Measurements from ENCODE around the gene PRODH2. TPM values are rescaled to one million over a fixed set of nuclear protein-coding genes. Genes with fewer than 3 reads are reported as not detected.
"Not testable (repeated sequence)": the region's sequence is repeated elsewhere in the genome, so short reads cannot be mapped to it uniquely, and the experiment has no call there.

Gene PRODH2
- total and polyA plus RNA-seq, 4 donors, result 0.10 to 0.32 (median 0.27) TPM; not detected in 1

GRCh38 chr19:35843676-35844481 is 31.2 kb upstream of the PRODH2 start:
- peak in 1 of 6 donors; percentile 14 for DNase-seq (ENCODE audit: low read depth in 4 of 6, low spot score in 6 of 6)
- Histone ChIP-seq H3K4me1 (ENCODE audit: control insufficient read depth, insufficient read depth, low read length) (peaks cover 21% of the 10 kb centered on the region), H3K27me3 (ENCODE audit: control insufficient read depth, insufficient read depth, low read length) (peaks cover 43% of the 10 kb centered on the region), H3K27ac (ENCODE audit: low read depth, low read length) (no peak overlapping the region), H3K9me3 (ENCODE audit: control insufficient read depth, insufficient read depth, low read length) (peaks cover under 1% of the 10 kb centered on the region), H3K4me3 (ENCODE audit: low read depth, low read length) (no peak overlapping the region), H3K36me3 (ENCODE audit: control insufficient read depth, insufficient read depth, low read length) (no peaks in the 10 kb centered on the region)
- 7% methylated on average over 39 of the region's 42 CpGs for WGBS (ENCODE audit: insufficient coverage)

DNA sequence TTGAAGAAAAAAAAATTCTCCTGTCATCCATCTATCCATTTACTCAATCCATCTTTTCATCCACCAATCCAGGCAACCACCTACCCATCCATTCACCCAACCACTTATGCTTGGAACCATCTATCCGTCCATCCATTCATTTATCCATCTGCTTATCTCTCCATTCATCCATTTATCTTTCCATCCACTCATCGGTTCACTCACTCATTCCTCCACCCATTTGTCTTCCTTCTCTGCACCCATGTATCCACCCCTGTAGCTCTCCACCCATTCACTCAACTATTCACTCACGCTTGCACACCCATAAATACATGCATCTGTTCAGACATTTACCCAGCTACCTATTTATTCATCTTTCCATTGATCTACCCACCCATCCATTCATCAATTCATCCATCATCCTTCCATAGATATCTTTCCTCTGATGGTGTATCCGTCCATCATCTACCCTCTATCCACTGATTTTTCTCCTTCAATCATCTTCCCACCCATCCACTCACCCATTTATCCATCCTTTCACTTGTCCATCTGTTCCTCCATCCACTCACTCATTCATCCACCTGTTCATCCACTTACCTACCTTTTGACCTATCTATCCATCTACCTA is 30.1 kb upstream of the PRODH2 start:
- Histone ChIP-seq H3K27ac (ENCODE audit: low read depth, low read length) (no peak overlapping the region), H3K36me3 (ENCODE audit: control insufficient read depth, insufficient read depth, low read length) (no peaks in the 10 kb centered on the region), H3K9me3 (ENCODE audit: control insufficient read depth, insufficient read depth, low read length) (peaks cover 2% of the 10 kb centered on the region), H3K4me1 (ENCODE audit: control insufficient read depth, insufficient read depth, low read length) (peaks cover 21% of the 10 kb centered on the region), H3K4me3 (ENCODE audit: low read depth, low read length) (no peak overlapping the region), H3K27me3 (ENCODE audit: control insufficient read depth, insufficient read depth, low read length) (peaks cover 41% of the 10 kb centered on the region)
- WGBS (ENCODE audit: insufficient coverage), result 89% methylated on average over 4 of the region's 4 CpGs
- DNase-seq (ENCODE audit: low read depth in 4 of 6, low spot score in 6 of 6), result no peak

- H3K4me3 ChIP-seq (ENCODE audit: low read depth, low read length), result no peak overlapping the region
- peaks cover 2% of the 10 kb centered on the region for H3K9me3 ChIP-seq (ENCODE audit: control insufficient read depth, insufficient read depth, low read length)
- 83% methylated on average over 12 of the region's 13 CpGs for WGBS (ENCODE audit: insufficient coverage)
- H3K27ac ChIP-seq (ENCODE audit: low read depth, low read length), result no peak overlapping the region
- no peaks in the 10 kb centered on the region for H3K36me3 ChIP-seq (ENCODE audit: control insufficient read depth, insufficient read depth, low read length)
- H3K27me3 ChIP-seq (ENCODE audit: control insufficient read depth, insufficient read depth, low read length), result peaks cover 40% of the 10 kb centered on the region
- H3K4me1 ChIP-seq (ENCODE audit: control insufficient read depth, insufficient read depth, low read length), result peaks cover 21% of the 10 kb centered on the region
- no peak for DNase-seq (ENCODE audit: low read depth in 4 of 6, low spot score in 6 of 6)
Measured at GRCh38 chr19:35841961-35842595, 29.4 kb upstream of the PRODH2 start.

DNA sequence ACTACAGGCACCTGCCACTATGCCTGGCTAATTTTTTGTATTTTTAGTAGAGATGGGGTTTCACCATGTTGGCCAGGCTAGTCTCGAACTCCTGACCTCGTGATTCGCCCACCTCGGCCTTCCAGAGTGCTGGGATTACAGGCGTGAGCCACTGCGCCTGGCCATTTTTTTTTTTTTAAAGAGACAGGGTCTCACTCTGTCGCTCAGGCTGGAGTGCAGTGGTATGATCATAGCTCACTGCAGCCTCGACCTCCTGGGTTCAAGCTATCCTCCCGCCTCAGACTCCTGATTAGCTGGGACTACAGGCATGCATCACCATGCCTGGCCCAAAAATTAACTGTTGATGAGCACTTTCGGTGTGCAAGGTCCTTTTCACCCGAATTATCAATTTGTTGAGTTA is 23.5 kb upstream of the PRODH2 start:
- not testable (repeated sequence) for DNase-seq (ENCODE audit: low read depth in 4 of 6, low spot score in 6 of 6); H3K27ac ChIP-seq (ENCODE audit: low read depth, low read length); H3K27me3 ChIP-seq (ENCODE audit: control insufficient read depth, insufficient read depth, low read length); H3K4me3 ChIP-seq (ENCODE audit: low read depth, low read length); H3K4me1 ChIP-seq (ENCODE audit: control insufficient read depth, insufficient read depth, low read length); H3K9me3 ChIP-seq (ENCODE audit: control insufficient read depth, insufficient read depth, low read length); H3K36me3 ChIP-seq (ENCODE audit: control insufficient read depth, insufficient read depth, low read length)
- WGBS (ENCODE audit: insufficient coverage), result 57% methylated on average over 10 of the region's 11 CpGs

- H3K4me3 ChIP-seq (ENCODE audit: low read depth, low read length), result no peak overlapping the region
- peak in 1 of 6 donors; percentile 8 for DNase-seq (ENCODE audit: low read depth in 4 of 6, low spot score in 6 of 6)
- WGBS (ENCODE audit: insufficient coverage), result 56% methylated on average over 7 of the region's 7 CpGs
- no peaks in the 10 kb centered on the region for H3K36me3 ChIP-seq (ENCODE audit: control insufficient read depth, insufficient read depth, low read length)
- H3K4me1 ChIP-seq (ENCODE audit: control insufficient read depth, insufficient read depth, low read length), result no peaks in the 10 kb centered on the region
- H3K27ac ChIP-seq (ENCODE audit: low read depth, low read length), result no peak overlapping the region
- peaks cover 9% of the 10 kb centered on the region for H3K27me3 ChIP-seq (ENCODE audit: control insufficient read depth, insufficient read depth, low read length)
- peaks cover 2% of the 10 kb centered on the region for H3K9me3 ChIP-seq (ENCODE audit: control insufficient read depth, insufficient read depth, low read length)
Measured at GRCh38 chr19:35833972-35834371, 21.3 kb upstream of the PRODH2 start.

DNA sequence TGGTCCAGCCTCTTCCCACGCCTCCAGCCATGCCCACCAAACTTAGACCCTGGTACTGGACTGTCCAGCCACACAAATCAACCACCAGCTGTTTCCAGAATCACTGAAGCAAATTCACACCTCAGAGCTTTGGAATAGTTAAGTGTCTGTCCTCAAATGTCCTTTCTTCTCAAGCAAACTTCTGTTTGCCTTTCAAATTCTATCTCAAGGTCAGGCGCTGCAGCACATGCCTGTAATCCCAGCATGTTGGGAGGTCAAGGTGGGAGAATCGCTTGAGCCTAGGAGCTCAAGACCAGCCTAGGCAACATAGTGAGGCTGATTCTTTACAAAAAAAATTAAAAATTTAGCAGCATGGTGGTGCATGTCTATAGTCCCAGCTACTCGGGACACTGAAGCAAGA is 19.4 kb upstream of the PRODH2 start:
- Histone ChIP-seq H3K9me3 (ENCODE audit: control insufficient read depth, insufficient read depth, low read length) (no peaks in the 10 kb centered on the region), H3K27ac (ENCODE audit: low read depth, low read length) (no peak overlapping the region), H3K36me3 (ENCODE audit: control insufficient read depth, insufficient read depth, low read length) (no peaks in the 10 kb centered on the region), H3K27me3 (ENCODE audit: control insufficient read depth, insufficient read depth, low read length) (peaks cover 9% of the 10 kb centered on the region), H3K4me1 (ENCODE audit: control insufficient read depth, insufficient read depth, low read length) (no peaks in the 10 kb centered on the region), H3K4me3 (ENCODE audit: low read depth, low read length) (no peak overlapping the region)
- DNase-seq (ENCODE audit: low read depth in 4 of 6, low spot score in 6 of 6), result no peak
- WGBS (ENCODE audit: insufficient coverage), result 59% methylated on average over 2 of the region's 4 CpGs

- peaks cover 9% of the 10 kb centered on the region for H3K27me3 ChIP-seq (ENCODE audit: control insufficient read depth, insufficient read depth, low read length)
- no peak overlapping the region for H3K4me3 ChIP-seq (ENCODE audit: low read depth, low read length)
- H3K4me1 ChIP-seq (ENCODE audit: control insufficient read depth, insufficient read depth, low read length), result no peaks in the 10 kb centered on the region
- 74% methylated on average over 10 of the region's 18 CpGs for WGBS (ENCODE audit: insufficient coverage)
- H3K9me3 ChIP-seq (ENCODE audit: control insufficient read depth, insufficient read depth, low read length), result no peaks in the 10 kb centered on the region
- no peak for DNase-seq (ENCODE audit: low read depth in 4 of 6, low spot score in 6 of 6)
- H3K36me3 ChIP-seq (ENCODE audit: control insufficient read depth, insufficient read depth, low read length), result no peaks in the 10 kb centered on the region
- H3K27ac ChIP-seq (ENCODE audit: low read depth, low read length), result no peak overlapping the region
Measured at GRCh38 chr19:35830986-35831385, 18.3 kb upstream of the PRODH2 start.

DNA sequence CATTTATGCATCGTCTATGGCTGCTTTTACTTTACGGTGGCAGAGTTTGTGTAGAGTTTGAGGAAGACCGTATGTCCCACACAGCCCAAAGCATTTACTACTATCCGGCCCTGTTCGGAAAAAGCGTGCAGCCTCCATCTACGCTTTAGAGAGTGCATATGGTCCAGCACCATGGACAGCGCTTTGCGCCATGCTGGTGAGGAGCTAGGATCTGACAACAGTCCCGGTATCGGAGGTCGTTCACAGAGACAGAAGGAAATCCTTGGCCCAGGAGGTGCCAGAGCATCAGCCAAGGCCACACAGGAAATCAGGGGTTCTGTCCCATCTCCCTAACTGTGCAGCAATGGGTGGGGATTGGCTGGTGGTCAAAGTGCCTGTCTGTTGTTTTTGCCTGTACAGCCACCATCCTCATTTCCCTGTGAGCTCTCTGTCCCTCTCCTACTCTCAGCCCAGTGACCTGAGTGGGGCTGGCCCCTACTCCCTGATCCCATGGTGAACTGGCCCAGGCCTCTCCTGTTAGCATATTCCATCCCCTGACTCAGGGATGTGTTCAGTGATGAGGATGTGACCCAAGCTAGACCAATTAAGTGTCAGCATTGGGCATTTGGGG is 16.2 kb upstream of the PRODH2 start:
- no peaks in the 10 kb centered on the region for H3K4me1 ChIP-seq (ENCODE audit: control insufficient read depth, insufficient read depth, low read length)
- 14% methylated on average over 9 of the region's 12 CpGs for WGBS (ENCODE audit: insufficient coverage)
- H3K36me3 ChIP-seq (ENCODE audit: control insufficient read depth, insufficient read depth, low read length), result no peaks in the 10 kb centered on the region
- peak; percentile 15 to 81 (median 46) for DNase-seq (ENCODE audit: low read depth in 4 of 6, low spot score in 6 of 6)
- H3K27ac ChIP-seq (ENCODE audit: low read depth, low read length), result no peak overlapping the region
- peaks cover 9% of the 10 kb centered on the region for H3K27me3 ChIP-seq (ENCODE audit: control insufficient read depth, insufficient read depth, low read length)
- H3K9me3 ChIP-seq (ENCODE audit: control insufficient read depth, insufficient read depth, low read length), result no peaks in the 10 kb centered on the region
- no peak overlapping the region for H3K4me3 ChIP-seq (ENCODE audit: low read depth, low read length)

GRCh38 chr19:35824150-35824549 is 11.5 kb upstream of the PRODH2 start:
- H3K27ac ChIP-seq (ENCODE audit: low read depth, low read length), result no peak overlapping the region
- H3K27me3 ChIP-seq (ENCODE audit: control insufficient read depth, insufficient read depth, low read length), result no peaks in the 10 kb centered on the region
- no peaks in the 10 kb centered on the region for H3K4me1 ChIP-seq (ENCODE audit: control insufficient read depth, insufficient read depth, low read length)
- no peak overlapping the region for H3K4me3 ChIP-seq (ENCODE audit: low read depth, low read length)
- no peaks in the 10 kb centered on the region for H3K9me3 ChIP-seq (ENCODE audit: control insufficient read depth, insufficient read depth, low read length)
- no peak for DNase-seq (ENCODE audit: low read depth in 4 of 6, low spot score in 6 of 6)
- no peaks in the 10 kb centered on the region for H3K36me3 ChIP-seq (ENCODE audit: control insufficient read depth, insufficient read depth, low read length)
- no CpG with 5 or more reads among the region's 5 CpGs for WGBS (ENCODE audit: insufficient coverage)
